Osteocyte (in vitro differentiated cells): ENCODE results near the gene MEGF9. TPM values are rescaled to one million over a fixed set of nuclear protein-coding genes. Genes with fewer than 3 reads are reported as not detected.
A peak's percentile ranks its signal among the peaks of the same experiment; 100 is the strongest.

ENCODE experiments used
- DNase-seq: peaks from one replicate; pipeline ENCODE4 v3.0.0; 2021; ENCODE audit warnings: mixed read lengths; ENCODE audit not compliant: unreplicated experiment; ENCODE audit errors: extremely low spot score
- H3K27ac Mint-ChIP-seq: one replicate; pipeline ENCODE4 v1.8.0; 2021; ENCODE audit warnings: mild to moderate bottlenecking, mixed read lengths; ENCODE audit not compliant: unreplicated experiment
- H3K27me3 Mint-ChIP-seq: one replicate; pipeline ENCODE4 v1.8.0; 2021; ENCODE audit warnings: mixed read lengths; ENCODE audit not compliant: unreplicated experiment
- H3K36me3 Mint-ChIP-seq: one replicate; pipeline ENCODE4 v1.8.0; 2021; ENCODE audit warnings: mixed read lengths; ENCODE audit not compliant: unreplicated experiment
- H3K4me1 Mint-ChIP-seq: one replicate; pipeline ENCODE4 v1.8.0; 2021; ENCODE audit warnings: mixed read lengths; ENCODE audit not compliant: unreplicated experiment
- H3K4me3 Mint-ChIP-seq: one replicate; pipeline ENCODE4 v1.8.0; 2021; ENCODE audit warnings: mild to moderate bottlenecking, moderate library complexity, mixed read lengths; ENCODE audit not compliant: unreplicated experiment
- H3K9me3 Mint-ChIP-seq: one replicate; pipeline ENCODE4 v1.8.0; 2021; ENCODE audit warnings: mixed read lengths; ENCODE audit not compliant: unreplicated experiment
- total RNA-seq: library from RNA; stranded (reverse); gene quantifications from 2 replicates; pipeline ENCODE4 v1.2.1, GENCODE V29; 2021
- TF ChIP-seq, protein P1 (sequence below): fragments of 200-600 bp; sonication (generic); IDR thresholded peaks from 2 replicates; pipeline ENCODE4 v1.5.0; 2021; ENCODE audit warnings: antibody characterized with exemption, mild to moderate bottlenecking, moderate library complexity

The MEGF9 gene
- total RNA-seq, 1 donor from 2014 or later, result 21.4 TPM

DNA sequence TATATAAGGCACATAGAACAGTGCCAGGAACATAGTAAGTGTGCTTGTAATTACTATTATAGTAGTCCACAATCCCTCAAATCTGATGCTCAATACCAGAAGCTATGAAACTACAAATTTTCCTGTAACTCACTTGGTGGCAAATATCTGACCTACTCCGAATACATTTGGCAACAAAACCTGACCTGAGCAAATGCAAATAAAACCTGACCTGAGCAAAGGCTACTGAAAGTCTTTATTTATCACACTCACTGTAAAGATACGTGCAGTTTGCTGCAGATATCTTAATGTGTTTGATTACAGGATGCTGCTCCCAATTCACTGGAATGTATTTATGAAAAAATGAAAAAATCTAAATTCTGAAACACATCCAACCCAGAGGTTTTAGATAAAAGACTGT is 7.1 kb downstream of the MEGF9 start:
- H3K36me3 Mint-ChIP-seq, result peaks cover 6% of the 10 kb centered on the region
- no peak overlapping the region for H3K4me3 Mint-ChIP-seq
- peaks cover 37% of the 10 kb centered on the region for H3K4me1 Mint-ChIP-seq
- TF ChIP-seq, protein P1, sequence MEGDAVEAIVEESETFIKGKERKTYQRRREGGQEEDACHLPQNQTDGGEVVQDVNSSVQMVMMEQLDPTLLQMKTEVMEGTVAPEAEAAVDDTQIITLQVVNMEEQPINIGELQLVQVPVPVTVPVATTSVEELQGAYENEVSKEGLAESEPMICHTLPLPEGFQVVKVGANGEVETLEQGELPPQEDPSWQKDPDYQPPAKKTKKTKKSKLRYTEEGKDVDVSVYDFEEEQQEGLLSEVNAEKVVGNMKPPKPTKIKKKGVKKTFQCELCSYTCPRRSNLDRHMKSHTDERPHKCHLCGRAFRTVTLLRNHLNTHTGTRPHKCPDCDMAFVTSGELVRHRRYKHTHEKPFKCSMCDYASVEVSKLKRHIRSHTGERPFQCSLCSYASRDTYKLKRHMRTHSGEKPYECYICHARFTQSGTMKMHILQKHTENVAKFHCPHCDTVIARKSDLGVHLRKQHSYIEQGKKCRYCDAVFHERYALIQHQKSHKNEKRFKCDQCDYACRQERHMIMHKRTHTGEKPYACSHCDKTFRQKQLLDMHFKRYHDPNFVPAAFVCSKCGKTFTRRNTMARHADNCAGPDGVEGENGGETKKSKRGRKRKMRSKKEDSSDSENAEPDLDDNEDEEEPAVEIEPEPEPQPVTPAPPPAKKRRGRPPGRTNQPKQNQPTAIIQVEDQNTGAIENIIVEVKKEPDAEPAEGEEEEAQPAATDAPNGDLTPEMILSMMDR, result no peak
- DNase-seq, result no peak
- no peak overlapping the region for H3K27ac Mint-ChIP-seq
- no peaks in the 10 kb centered on the region for H3K9me3 Mint-ChIP-seq
- H3K27me3 Mint-ChIP-seq, result no peaks in the 10 kb centered on the region

DNA sequence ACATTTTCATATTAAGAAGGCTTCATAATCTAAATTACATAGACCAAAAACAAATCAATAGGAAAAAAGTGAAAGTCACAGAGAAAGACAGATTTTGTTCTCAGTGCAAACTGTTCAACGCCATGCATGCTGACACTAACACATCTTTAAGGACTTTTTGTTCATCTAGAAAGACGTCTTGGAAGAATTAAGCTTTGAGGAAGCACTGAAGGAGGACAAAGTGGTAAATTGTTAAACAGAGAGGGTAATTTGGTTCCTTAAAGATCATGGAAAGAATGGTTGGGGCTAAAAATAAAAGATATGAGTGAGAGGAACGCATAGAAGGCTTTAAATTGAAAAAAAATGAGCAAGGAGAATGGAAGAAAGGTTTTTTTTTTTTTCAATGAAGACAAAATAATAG is 9.1 kb downstream of the MEGF9 start:
- Mint-ChIP-seq H3K4me3 (no peak overlapping the region), H3K27ac (no peak overlapping the region), H3K36me3 (peaks cover 8% of the 10 kb centered on the region), H3K4me1 (peaks cover 21% of the 10 kb centered on the region), H3K9me3 (no peaks in the 10 kb centered on the region), H3K27me3 (no peaks in the 10 kb centered on the region)
- TF ChIP-seq, protein P1, result no peak
- no peak for DNase-seq

DNA sequence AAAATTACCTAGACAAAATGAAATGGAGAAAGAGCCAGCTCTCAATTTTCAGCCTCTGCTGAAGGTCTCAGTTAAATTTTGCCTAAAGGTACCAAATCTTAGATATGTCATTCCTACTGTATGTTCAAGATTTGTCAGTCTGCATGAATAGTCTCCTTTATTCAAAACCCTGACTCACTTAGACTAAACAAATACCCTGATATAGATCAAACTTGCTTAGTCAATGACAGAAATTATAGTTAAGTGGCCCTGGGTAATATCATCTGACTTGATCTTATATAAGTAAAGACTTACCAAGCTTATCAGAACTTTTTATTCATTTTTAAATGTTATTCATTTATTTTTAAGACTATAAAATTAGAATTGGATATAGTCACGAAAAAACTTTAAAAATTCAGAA is 12.2 kb downstream of the MEGF9 start:
- H3K9me3 Mint-ChIP-seq, result no peaks in the 10 kb centered on the region
- peaks cover 6% of the 10 kb centered on the region for H3K36me3 Mint-ChIP-seq
- DNase-seq, result no peak
- TF ChIP-seq, protein P1, result no peak
- no peaks in the 10 kb centered on the region for H3K27me3 Mint-ChIP-seq
- peaks cover 32% of the 10 kb centered on the region for H3K4me1 Mint-ChIP-seq
- no peak overlapping the region for H3K27ac Mint-ChIP-seq
- H3K4me3 Mint-ChIP-seq, result no peak overlapping the region

DNA sequence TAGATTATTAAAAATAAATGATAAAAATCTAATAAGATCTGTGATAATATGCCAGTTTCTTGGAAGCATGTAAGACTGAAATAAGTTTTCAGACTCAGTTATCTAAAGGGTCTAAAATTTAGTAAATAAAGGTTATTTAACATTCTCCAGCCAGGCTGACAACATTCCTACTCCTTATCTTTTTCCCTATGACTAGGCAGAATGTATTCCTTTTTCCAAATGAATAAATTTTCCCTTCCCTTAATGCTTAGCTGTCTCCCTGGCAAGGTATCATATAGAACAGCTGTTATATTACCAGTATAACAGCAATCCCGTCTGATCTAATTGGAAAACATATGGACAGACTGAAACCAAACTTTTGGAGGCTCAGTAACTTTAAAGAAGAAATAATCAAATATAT is 13.0 kb downstream of the MEGF9 start:
- TF ChIP-seq, protein P1, result no peak
- Mint-ChIP-seq H3K36me3 (peaks cover 5% of the 10 kb centered on the region), H3K9me3 (no peaks in the 10 kb centered on the region), H3K27me3 (no peaks in the 10 kb centered on the region), H3K27ac (no peak overlapping the region), H3K4me3 (no peak overlapping the region), H3K4me1 (peaks cover 39% of the 10 kb centered on the region)
- no peak for DNase-seq

DNA sequence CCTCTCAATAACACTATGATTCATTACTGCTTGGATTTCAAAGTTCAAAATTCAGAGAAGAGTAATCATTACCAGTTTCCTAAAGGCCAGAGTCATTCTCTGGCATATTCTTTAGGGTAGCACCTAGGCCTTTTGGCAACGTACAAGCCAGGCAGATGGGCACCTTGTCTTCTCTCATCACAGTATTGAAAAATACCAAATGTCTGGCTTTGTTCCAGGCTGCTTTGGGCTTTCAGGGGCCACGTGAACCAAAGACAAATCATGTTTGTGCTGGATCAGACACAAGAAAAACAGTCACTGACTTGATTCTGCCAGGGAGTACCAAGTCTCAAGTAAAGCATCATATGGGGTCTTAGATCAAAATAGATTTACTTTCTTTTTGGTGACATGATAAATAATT is 15.5 kb downstream of the MEGF9 start:
- no peak for DNase-seq
- Mint-ChIP-seq H3K9me3 (no peaks in the 10 kb centered on the region), H3K27me3 (no peaks in the 10 kb centered on the region), H3K27ac (peak overlapping the region; percentile 78), H3K36me3 (peaks cover 2% of the 10 kb centered on the region), H3K4me3 (no peak overlapping the region), H3K4me1 (peaks cover 43% of the 10 kb centered on the region)
- TF ChIP-seq, protein P1, result no peak
